HG03460 (cell line): ENCODE data around the gene TP53I11.

Experiments
- ATAC-seq: cut with Tn5 transposase; IDR thresholded peaks from one replicate; pipeline ENCODE4 v1.9.1; 2021; ENCODE audit not compliant: unreplicated experiment

TP53I11 gene

GRCh38 chr11:44941259-44942021, 9.2 kb downstream of the TP53I11 start:
- no peak for ATAC-seq

DNA sequence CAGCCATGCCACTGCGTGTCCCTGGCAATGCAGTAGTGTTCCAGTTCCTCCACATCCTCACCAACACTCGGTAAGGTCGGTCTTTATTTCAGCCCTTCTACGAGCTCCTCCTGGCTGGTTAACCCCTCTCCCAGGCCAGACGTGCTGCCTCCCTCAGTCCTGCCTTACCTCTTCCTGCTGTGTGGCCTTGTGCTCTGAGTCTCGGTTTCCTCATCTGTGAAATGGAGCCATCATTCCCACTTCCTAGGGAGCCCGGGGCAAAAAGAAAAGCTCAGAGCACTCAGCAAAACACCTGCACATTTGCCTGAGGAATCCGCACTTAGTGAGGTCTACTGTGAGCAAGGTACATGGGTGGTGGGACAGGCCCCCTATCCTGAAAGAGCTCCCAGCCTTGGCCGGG, 9.8 kb downstream of the TP53I11 start:
- no peak for ATAC-seq

DNA sequence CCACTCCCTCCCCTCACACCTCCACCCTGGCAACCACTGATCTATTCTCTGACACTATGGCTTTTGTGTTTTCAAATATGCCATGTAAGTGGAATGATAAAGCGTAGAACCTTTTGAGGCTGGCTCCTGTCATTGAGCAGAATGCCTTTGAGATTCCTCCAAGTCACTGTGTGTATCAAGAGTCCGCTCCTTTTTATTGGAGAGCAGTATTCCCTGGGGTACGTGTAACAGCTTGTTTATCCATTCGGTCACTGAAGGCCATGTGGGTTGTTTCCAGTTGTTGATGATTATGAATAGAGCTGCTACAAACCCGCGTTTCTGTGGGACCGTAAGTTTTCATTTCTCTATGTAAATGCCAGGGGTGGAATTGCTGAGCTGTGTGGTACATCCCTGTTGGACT, 10.3 kb downstream of the TP53I11 start:
- ATAC-seq: no peak

DNA sequence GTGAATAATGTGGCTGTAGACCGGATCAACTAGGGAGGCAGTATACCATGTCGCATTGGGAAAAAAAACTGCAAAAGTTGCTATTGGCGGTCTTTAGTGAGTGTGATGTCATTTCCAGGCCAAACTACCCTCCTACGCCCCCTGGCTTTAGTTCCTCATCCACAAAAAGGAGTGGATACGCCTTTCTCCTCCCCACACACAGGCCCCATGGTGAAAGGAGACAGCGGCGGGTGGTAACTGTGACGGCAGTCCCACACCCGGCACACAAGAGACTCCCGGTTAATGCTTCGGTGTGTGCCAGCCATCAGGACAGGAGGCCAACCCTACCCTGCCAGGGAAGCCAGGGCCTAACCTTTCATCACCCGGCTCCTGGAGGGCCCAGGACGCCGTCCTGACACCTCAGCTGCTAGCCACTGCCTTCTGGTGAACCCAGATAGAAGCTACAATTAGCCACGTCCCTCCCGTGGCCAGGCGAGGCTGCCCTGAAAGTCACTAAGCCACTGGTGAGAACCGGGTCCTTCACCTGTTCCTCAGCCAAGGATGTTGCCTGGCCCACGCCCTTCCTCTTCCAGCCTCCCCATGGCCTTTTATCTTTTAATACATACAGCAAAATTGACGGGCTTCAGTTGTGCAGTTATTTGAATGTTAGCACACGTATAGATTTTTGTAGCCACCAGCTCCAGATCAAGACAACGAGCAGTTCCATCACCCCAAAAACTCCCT, 10.8 kb downstream of the TP53I11 start:
- ATAC-seq: no peak

GRCh38 chr11:44938066-44938691, 12.5 kb downstream of the TP53I11 start:
- no peak for ATAC-seq

DNA sequence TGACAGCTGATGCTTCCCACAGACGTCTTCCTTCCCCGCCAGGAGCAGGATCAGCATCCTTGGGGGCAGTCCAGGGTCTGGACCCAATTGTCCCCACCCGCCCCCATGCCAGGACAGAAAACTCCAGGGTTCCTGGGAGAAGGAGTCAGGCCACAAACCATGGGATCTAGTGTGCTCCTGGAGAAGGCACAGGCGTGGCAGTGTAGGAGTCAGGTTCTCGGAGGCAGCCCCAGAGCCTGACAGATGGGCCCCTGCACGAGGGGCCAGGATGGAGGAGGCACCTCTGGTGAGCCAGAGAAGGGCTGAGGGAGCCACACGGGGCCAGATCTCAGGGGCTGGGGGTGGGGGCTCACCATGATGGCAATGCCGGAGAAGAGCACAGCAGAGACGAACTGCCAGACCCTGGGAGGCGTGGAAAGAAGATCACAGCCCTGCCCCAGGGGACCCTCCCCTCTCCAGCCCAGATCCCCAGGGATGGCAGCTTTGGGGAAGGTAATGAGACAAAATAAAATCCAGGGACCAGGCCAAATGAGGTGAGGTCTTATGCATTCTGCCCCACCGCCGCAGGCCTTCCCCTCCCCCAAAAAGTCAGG, 13.6 kb downstream of the TP53I11 start:
- no peak for ATAC-seq

- no peak for ATAC-seq
These were observed 14.2 kb downstream of the TP53I11 start for GRCh38 chr11:44936525-44936924.

DNA sequence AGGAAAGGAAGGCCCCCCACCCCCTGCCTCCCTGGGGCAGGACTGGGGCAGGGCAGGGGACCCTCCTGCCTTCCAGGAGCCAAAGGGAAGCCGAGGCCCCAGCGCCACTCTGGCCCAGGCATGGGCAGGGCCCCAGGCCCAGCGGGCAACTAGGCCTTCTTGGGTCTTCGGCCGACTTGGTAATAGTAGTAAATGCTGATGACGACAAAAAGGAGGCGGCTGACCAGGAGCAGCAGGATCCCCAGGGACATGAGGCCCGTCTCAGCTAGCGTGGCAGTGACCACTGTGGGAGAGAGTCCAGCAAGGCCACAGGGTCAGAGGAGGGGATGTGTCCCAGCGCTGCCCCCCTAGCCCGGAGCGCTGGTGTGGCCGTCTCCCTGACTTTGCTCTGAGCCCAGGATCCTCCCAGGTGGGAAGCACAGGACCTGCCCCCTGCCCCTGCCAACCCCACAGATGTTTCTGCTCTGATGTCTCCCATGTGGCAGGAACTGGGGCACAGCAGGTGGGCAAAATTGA, 15.9 kb downstream of the TP53I11 start:
- no peak for ATAC-seq

DNA sequence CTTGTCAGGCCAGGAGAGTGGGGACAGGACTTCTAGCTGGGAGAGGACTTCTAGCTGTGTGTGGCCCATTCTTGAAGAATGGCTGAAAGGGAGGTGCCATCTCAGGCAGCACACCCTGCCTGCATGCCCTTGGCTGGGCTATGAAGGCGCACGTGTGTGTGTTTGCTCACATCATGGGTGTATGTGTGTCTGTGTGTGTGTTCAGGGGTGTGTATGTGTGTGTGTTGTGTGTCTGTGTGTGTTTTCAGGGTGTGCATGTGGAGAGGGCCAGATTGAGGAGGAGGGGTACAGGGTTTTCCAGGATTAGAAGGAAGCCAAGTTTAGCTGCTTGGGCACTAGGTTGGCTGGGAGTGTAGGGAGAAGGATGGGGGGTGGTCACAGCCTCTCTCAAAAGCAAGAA, 16.6 kb downstream of the TP53I11 start:
- no peak for ATAC-seq

DNA sequence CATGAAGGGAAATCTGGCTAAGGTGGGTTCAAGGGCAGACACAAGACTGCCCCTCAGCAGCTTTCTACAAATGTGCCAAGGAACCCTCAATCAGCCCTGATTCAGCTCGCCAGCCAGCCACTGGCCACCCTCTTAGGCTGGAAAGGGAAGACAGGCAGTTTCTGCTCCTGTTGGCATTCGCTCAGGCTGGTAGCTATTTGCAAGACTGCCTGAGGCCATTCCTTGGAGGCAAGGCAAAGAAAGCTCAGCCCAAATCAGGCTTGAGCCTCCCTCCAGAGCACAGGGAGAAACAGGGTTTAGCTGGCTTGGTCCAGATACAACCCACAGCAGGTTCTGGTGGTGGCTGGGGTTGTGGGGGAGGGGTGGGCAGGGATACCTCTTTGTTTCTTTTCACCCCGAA, 19.2 kb downstream of the TP53I11 start:
- ATAC-seq: no peak

DNA sequence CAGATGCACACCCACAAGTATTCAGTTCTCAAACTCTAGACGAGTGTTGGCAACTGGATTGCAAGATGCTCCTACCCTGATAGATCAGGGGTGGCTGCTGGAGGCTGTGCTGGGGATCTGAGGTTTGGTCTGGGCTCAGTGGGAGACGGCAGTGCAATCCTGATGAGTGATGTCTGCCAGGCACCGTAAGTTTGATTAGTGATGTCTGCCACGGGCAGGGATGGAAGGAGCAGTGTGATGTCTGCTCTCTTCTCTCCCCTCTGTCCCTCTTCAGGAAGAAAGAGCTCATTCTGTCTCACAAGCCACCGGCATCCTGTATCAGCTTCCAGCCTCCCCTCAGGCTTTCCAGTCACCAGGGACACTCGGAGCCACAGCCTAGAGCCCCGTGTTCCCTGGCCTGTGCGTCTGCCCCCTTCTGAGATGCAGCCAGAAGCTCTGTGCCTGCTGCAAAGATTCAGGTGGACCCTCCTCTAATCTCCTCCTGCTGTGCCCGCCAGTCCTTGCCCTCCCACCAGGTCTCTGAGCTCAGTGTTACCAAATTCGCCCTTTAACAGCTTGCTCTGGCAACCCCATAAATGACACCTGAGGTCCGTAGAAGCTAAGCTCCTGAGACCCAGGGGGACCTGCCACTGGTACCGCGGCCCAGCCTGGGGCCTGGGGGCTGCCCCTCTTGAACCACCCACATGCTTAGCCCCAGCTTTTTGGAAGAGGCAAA, 19.9 kb downstream of the TP53I11 start:
- no peak for ATAC-seq

DNA sequence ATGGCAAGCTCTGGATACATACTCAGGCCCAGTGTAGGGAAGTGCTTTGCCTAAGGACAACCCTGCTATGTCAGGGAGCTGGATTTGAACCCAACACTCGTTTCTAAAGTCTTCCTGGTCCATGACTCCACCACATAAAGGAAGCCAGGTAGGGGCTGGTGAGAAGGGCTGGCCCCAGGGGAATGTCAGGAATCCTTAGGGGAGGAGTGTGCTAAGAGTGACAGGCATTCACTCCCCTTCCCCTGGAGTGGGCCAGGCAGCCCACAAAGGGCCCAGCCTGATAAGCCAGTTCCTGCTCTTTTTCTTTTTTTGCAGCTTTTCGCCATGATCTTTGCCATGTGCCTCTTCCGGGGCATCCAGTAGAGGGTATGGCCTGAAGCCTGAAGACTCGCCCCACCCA, 21.9 kb downstream of the TP53I11 start:
- ATAC-seq: no peak

GRCh38 chr11:44928144-44928543, 22.5 kb downstream of the TP53I11 start:
- ATAC-seq: no peak

GRCh38 chr11:44927174-44927661, 23.5 kb downstream of the TP53I11 start:
- no peak for ATAC-seq

DNA sequence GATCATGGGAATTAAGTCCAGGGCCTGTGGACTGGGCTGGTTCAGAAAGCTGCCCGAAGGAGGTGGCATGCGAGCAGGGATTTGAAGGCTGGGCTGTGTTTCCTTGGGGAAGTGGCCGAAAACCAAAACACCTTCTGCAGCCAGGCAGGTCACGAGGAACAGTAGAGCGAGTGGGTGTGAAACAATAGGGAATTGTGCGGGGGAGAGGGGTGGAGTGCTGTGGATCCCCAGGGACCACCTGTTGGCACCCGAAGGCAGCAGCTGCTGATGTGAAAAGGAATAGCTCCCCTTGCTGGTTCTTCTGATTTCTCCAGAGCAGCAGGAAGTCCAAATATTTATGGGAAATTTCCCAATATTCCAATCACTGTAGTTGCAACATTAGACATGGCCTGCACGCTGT, 24.6 kb downstream of the TP53I11 start:
- no peak for ATAC-seq

- ATAC-seq: no peak
These were observed 26.9 kb downstream of the TP53I11 start for GRCh38 chr11:44923806-44924205.

DNA sequence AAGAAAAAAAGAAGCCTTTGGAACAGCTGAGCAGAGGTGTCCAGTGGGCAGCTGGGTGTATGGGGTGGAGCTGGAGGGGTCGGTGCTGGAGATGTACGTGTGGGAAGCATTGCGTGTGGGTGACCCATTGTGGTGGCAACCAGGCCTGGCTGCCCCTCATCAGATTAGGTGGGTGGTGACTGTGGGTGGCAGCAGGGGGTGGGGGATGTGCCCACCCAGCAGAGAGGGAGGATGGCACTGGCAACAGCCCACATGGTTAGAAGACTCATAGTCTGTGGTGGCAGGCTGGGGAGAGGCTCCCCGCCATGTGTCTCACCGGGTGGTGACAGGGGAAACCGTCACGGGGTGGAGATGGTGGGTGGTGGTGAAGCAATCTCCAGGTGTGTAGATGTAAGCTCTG, 27.6 kb downstream of the TP53I11 start:
- ATAC-seq: no peak

- ATAC-seq: no peak
These were observed 30.2 kb downstream of the TP53I11 start for GRCh38 chr11:44920451-44920850.

DNA sequence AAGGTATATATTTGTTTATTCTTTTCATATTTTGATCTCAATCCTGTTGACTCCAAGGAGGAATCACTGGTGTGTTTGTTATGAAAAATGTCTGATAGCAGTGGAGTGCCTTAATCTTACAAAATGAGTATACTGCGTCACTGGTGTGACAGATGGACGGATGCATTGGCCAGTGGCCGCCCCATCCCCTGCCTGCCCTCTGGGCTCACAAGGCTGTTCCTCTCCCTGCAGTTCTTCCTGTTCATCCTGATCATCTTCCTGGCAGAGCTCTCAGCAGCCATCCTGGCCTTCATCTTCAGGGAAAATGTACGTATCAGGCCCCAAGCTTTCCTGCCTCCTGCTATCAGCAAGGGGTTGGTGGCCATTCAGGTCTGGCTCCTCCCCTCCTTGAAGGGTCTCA, 32.9 kb downstream of the TP53I11 start:
- ATAC-seq: no peak

DNA sequence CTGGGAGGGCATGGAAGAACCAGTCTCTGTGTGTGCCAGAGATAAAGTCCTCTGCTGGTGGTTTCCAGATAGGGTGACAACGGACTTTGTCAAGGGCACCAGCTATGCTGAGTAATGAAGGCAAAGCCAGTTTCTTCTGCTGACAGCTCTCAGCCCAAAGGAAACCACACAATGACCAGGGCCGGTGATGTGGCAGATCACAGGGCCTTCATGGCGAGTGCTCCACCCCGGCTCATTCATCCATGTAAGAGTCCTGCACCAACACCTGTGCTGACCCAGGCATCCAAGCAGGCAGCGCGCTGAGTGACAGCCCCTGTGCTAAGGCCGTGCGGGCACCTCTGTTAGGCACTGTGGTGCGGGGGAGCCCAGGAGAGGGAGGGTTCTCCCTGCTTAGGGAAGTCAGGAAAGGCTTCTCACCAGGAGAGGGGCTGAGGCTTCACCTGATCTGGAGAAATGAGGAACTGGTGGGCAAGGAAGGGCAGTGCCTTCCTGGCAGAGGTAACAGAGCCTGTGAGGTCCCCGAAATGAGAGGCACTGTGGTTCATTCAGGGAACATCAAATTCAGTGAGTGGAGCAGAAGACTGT, 33.8 kb downstream of the TP53I11 start:
- ATAC-seq: no peak
